Uterus (tissue), 4 donors: ENCODE measurements around the gene RALGPS1. TPM values are rescaled to one million over a fixed set of nuclear protein-coding genes. Genes with fewer than 3 reads are reported as not detected.

Experiments
- DNase-seq, 2 donors: peaks; one replicate each; pipeline ENCODE4 v3.0.0-alpha.2; 2019 to 2020
- H3K27ac ChIP-seq, 2 donors: fragments of 200-600 bp; sonication (generic); 1 replicate in 1 of 2; 2 replicates in 1 of 2; pipeline ENCODE4 v1.5.1; 2016 to 2018
- H3K27me3 ChIP-seq, 2 donors: fragments of 200-600 bp; sonication (generic); one replicate each; pipeline ENCODE4 v1.5.1; 2018 to 2019; ENCODE audit warnings: control low read depth in 1 of 2
- H3K36me3 ChIP-seq, 2 donors: fragments of 200-600 bp; sonication (generic); one replicate each; pipeline ENCODE4 v1.5.1; 2019; ENCODE audit warnings: control low read depth in 1 of 2
- H3K4me1 ChIP-seq, 2 donors: fragments of 200-600 bp; sonication (generic); one replicate each; pipeline ENCODE4 v1.5.1; 2018 to 2019; ENCODE audit warnings: control low read depth in 1 of 2
- H3K4me3 ChIP-seq, 2 donors: fragments of 200-600 bp; sonication (generic); 1 replicate in 1 of 2; 2 replicates in 1 of 2; pipeline ENCODE4 v1.5.1; 2018 to 2019; ENCODE audit warnings: mild to moderate bottlenecking in 1 of 2
- H3K9me3 ChIP-seq, 2 donors: fragments of 200-600 bp; sonication (generic); one replicate each; pipeline ENCODE4 v1.5.1; 2019; ENCODE audit warnings: control low read depth in 1 of 2
- POLR2A ChIP-seq, 2 donors: fragments of 450-650 bp; IDR thresholded peaks; one replicate each; pipeline ENCODE4 v1.6.1; 2016; ENCODE audit warnings: antibody characterized with exemption in 2 of 2, mild to moderate bottlenecking in 1 of 2, moderate library complexity in 1 of 2
- intact Hi-C: fragments of 100-400 bp; cut with DNase I; formaldehyde crosslinking; loops from one replicate; pipeline ENCODE4 v1.15.1; 2023; ENCODE audit warnings: low total_unique reads
- total RNA-seq, 4 donors: library from RNA; depleted of rRNA in 3 of 4; stranded (reverse); fragments of >200 nt in 3 of 4; gene quantifications; one replicate each; pipeline versions ENCODE4 v1.1.0 to v1.2.4, GENCODE V29; 2014 to 2023
- TF ChIP-seq, protein P1 (sequence below), 4 experiments: fragments of 200-600 bp in 2 of 4; fragments of 450-650 bp in 2 of 4; sonication (generic) in 2 of 4; IDR thresholded peaks; one replicate each; pipeline ENCODE4 v1.5.1; 2016 to 2019; ENCODE audit warnings: antibody characterized with exemption in 4 of 4, mild to moderate bottlenecking in 2 of 4, moderate library complexity in 1 of 4
- donor health status: DM: yes; HTN: yes; CAD: no.

Gene RALGPS1
- total RNA-seq, 4 donors from 2014 or later: 8.5 to 16.7 (median 14.5) TPM

DNA sequence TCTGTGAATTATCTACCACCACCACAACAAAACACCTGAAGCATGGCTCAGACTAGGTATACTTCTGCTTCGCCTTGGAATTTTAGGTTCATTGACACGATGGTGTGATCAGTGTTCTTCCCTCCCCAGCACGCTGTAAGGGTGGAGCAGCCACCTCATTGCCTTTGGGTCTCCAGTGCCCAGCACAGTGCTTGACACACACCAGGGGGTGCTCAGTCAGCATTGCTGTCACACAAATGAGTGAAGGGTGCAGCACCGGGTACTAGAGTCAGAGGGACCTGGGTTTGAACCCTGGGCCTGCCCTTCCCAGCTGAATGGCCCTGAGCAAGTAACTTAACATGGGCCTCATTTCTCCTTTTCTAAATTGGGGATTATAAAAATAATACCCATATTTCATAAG lies 217.8 kb downstream of the RALGPS1 start:
- TF ChIP-seq, protein P1, sequence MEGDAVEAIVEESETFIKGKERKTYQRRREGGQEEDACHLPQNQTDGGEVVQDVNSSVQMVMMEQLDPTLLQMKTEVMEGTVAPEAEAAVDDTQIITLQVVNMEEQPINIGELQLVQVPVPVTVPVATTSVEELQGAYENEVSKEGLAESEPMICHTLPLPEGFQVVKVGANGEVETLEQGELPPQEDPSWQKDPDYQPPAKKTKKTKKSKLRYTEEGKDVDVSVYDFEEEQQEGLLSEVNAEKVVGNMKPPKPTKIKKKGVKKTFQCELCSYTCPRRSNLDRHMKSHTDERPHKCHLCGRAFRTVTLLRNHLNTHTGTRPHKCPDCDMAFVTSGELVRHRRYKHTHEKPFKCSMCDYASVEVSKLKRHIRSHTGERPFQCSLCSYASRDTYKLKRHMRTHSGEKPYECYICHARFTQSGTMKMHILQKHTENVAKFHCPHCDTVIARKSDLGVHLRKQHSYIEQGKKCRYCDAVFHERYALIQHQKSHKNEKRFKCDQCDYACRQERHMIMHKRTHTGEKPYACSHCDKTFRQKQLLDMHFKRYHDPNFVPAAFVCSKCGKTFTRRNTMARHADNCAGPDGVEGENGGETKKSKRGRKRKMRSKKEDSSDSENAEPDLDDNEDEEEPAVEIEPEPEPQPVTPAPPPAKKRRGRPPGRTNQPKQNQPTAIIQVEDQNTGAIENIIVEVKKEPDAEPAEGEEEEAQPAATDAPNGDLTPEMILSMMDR (IDR thresholded peaks at IDR 0.05): no peak
- no peak for TF ChIP-seq POLR2A (IDR thresholded peaks at IDR 0.05)
- peak in 1 of 2 donors; percentile 14 for DNase-seq
- Histone ChIP-seq H3K9me3 (no peaks in the 10 kb centered on the region), H3K27me3 (no peaks in the 10 kb centered on the region), H3K27ac (peak overlapping the region; percentile 84 to 97), H3K4me3 (no peak overlapping the region), H3K4me1 (peaks cover 7 to 22% of the 10 kb centered on the region in 2 donors), H3K36me3 (no peaks in the 10 kb centered on the region)
- intact Hi-C loops: no loop called here

DNA sequence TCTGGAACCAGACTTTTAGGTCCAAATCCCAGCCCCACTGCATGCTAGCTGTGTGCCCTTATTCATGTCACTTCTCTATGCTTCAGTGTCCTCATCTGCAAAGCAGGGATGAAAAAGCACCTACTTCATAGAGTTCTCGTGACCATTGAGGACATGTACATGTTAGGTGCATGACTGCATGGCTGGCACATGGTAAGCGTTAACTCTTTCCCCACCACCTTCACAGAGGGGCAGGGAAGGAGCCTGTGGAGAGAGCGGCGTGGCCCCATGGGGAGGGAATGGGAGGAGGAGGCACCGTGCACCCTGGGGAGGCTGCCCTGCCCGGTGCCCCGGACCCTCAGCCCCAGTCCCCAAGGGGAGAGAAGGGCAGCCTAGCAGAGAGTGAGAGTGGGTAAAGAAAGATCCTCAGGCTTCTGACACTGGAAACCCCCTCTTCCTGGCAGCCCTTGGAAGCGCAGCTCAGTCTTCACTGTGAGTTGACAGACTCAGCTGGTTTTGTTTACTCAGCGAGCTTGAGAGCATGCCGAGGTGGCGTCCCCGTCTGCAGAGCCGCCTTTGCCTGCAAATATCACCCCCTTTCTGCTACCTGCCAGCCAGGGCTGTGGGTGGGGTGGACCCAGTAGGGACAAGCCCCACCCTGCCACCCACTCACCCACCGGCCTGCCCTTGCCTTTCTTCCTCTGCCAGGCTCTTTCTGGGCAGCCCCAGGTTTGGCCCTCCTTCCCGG lies 218.5 kb downstream of the RALGPS1 start:
- H3K27me3 ChIP-seq: no peaks in the 10 kb centered on the region
- peaks cover 7 to 22% of the 10 kb centered on the region in 2 donors for H3K4me1 ChIP-seq
- peak in 1 of 2 donors; percentile 30 for DNase-seq
- no peaks in the 10 kb centered on the region for H3K9me3 ChIP-seq
- H3K36me3 ChIP-seq: no peaks in the 10 kb centered on the region
- intact Hi-C loops: no loop called here
- no peak overlapping the region for H3K4me3 ChIP-seq
- TF ChIP-seq POLR2A (IDR thresholded peaks at IDR 0.05): no peak
- TF ChIP-seq, protein P1 (IDR thresholded peaks at IDR 0.05): no peak
- peak overlapping the region; percentile 84 to 97 for H3K27ac ChIP-seq

DNA sequence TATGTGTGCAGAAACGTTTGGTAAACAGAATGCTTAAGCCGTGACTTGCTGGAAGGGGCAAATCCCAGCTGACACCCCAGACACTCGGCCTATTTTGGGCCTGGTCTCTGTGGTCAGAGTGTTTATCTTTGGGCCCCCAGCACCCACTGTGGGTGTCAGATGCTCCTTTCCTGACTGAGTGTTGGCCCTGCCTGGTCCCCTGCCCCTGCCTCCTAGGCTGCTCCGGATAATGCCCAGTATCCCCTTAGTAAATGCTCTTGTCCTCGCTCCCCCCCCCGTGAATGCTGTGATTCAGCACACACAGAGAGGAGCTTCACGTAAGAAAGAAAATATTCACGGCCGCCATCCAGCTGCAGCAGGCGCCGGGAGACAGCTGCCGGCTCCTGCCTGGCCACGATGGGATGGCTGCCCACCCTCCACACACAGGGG lies 219.2 kb downstream of the RALGPS1 start:
- Histone ChIP-seq H3K36me3 (no peaks in the 10 kb centered on the region), H3K4me1 (peaks cover 7 to 22% of the 10 kb centered on the region in 2 donors), H3K27ac (peak overlapping the region; percentile 84 to 97), H3K27me3 (no peaks in the 10 kb centered on the region), H3K4me3 (no peak overlapping the region), H3K9me3 (no peaks in the 10 kb centered on the region)
- intact Hi-C loops: no loop called here
- DNase-seq: peak; percentile 78 to 88
- TF ChIP-seq POLR2A (IDR thresholded peaks at IDR 0.05): no peak
- TF ChIP-seq, protein P1 (IDR thresholded peaks at IDR 0.05): no peak

DNA sequence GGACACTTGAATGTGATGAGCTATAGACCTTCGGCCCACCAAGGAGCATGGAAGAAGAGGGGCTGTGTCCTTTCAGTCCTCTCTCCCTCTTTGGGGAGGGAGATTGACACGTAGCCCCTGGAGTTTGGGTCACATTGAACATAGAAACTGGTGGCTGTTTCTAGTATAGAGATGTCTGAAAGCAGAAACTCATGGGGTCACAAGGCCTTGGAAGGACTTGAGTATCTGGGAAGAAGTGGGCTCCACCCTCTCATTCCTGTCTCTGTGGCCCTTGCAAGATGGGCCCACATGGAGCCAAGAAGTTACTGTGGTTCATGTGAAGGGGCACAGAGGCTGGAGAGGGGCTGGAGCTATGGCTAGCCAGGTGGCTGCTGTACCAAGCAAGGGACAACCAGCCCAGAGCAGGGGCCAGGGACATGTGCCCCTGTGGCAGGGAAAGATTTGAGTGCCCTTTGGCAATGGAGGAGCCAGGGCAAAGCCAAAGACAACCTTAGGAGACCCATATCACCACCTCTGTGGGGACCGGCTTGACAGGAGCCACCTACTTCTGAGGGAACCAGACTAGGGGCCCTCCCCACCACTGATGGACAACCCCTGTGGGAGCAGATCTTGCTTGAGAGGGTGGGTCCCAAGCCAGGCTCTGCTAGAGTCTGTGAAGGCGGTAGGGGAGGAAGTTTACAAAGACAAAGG lies 220.6 kb downstream of the RALGPS1 start:
- Histone ChIP-seq H3K27me3 (no peaks in the 10 kb centered on the region), H3K36me3 (no peaks in the 10 kb centered on the region), H3K27ac (peak overlapping the region; percentile 84 to 97), H3K4me3 (no peak overlapping the region), H3K9me3 (no peaks in the 10 kb centered on the region), H3K4me1 (peaks cover 7 to 22% of the 10 kb centered on the region in 2 donors)
- peak in 1 of 2 donors; percentile 15 for DNase-seq
- intact Hi-C loops: no loop called here
- TF ChIP-seq POLR2A (IDR thresholded peaks at IDR 0.05): no peak
- TF ChIP-seq, protein P1 (IDR thresholded peaks at IDR 0.05): no peak
